Progenitor cell of endocrine pancreas (in vitro differentiated cells): ENCODE data around the gene OXSM. TPM values are rescaled to one million over a fixed set of nuclear protein-coding genes. Genes with fewer than 3 reads are reported as not detected.

Source experiments
- DNase-seq: peaks from one replicate; pipeline ENCODE4 v3.0.0; 2021; ENCODE audit warnings: low spot score; ENCODE audit not compliant: unreplicated experiment
- H3K27ac Mint-ChIP-seq: 2 replicates; pipeline ENCODE4 v1.8.0; 2021; ENCODE audit warnings: mild to moderate bottlenecking, moderate library complexity, mixed read lengths
- H3K27me3 Mint-ChIP-seq: 2 replicates; pipeline ENCODE4 v1.8.0; 2021; ENCODE audit warnings: mixed read lengths
- H3K36me3 Mint-ChIP-seq: 2 replicates; pipeline ENCODE4 v1.8.0; 2022; ENCODE audit warnings: mixed read lengths; ENCODE audit not compliant: insufficient read depth
- H3K4me1 Mint-ChIP-seq: 2 replicates; pipeline ENCODE4 v1.8.0; 2021; ENCODE audit warnings: low read depth, mixed read lengths
- H3K4me3 Mint-ChIP-seq: 2 replicates; pipeline ENCODE4 v1.8.0; 2021; ENCODE audit warnings: low read depth, mild to moderate bottlenecking, moderate library complexity, mixed read lengths
- H3K9me3 Mint-ChIP-seq: 2 replicates; pipeline ENCODE4 v1.8.0; 2021; ENCODE audit warnings: low read depth, mixed read lengths
- total RNA-seq: library from RNA; stranded (reverse); gene quantifications from 2 replicates; pipeline ENCODE4 v1.2.1, GENCODE V29; 2021
- TF ChIP-seq, protein P1 (sequence below): fragments of 200-600 bp; sonication (generic); IDR thresholded peaks from one replicate; pipeline ENCODE4 v1.5.0; 2021; ENCODE audit warnings: antibody characterized with exemption, mild to moderate bottlenecking; ENCODE audit not compliant: unreplicated experiment

OXSM gene
- total RNA-seq, 1 donor from 2014 or later: 12.5 TPM

DNA sequence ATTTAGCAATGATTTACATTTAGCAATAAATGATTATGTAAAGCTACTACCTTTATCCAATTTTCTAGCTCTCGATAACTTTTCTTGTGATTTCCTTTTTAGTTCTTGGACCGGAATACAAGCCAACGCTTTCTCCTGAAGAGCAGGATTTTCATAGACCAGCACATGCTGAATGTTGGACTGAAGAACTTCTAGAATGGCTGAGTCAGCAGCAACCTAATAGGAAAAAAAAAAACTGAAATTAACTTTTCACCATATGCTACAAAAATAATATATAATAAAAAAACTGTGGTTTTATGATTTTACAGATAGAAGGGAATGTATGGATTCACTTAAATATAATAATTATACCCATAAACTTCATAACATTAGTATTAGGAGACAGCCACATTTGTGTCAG, 38.8 kb upstream of the OXSM start:
- Mint-ChIP-seq H3K27me3 (no peaks in the 10 kb centered on the region), H3K4me1 (no peaks in the 10 kb centered on the region), H3K9me3 (no peaks in the 10 kb centered on the region), H3K27ac (no peak overlapping the region), H3K36me3 (peaks cover 20% of the 10 kb centered on the region), H3K4me3 (no peak overlapping the region)
- DNase-seq: no peak
- TF ChIP-seq, protein P1, sequence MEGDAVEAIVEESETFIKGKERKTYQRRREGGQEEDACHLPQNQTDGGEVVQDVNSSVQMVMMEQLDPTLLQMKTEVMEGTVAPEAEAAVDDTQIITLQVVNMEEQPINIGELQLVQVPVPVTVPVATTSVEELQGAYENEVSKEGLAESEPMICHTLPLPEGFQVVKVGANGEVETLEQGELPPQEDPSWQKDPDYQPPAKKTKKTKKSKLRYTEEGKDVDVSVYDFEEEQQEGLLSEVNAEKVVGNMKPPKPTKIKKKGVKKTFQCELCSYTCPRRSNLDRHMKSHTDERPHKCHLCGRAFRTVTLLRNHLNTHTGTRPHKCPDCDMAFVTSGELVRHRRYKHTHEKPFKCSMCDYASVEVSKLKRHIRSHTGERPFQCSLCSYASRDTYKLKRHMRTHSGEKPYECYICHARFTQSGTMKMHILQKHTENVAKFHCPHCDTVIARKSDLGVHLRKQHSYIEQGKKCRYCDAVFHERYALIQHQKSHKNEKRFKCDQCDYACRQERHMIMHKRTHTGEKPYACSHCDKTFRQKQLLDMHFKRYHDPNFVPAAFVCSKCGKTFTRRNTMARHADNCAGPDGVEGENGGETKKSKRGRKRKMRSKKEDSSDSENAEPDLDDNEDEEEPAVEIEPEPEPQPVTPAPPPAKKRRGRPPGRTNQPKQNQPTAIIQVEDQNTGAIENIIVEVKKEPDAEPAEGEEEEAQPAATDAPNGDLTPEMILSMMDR: no peak

DNA sequence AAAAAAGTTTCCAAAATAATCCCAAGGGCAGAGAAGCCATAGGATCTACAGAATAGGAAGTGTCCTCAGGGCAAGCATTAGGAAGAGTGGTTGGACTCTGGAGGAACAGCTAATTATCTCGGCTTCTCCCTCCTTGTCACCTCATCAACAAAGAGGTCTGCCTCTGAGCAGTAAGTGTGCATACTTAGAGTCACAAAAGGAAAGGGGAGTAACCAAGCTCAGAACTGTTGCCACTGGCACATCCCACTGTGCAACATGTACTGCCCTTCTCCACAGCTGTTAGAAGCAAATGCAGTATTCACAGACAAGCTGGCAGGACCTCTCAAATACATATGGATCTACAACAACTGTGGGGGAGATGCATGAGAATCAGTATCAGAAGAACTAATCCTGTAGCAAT, 38.2 kb upstream of the OXSM start:
- Mint-ChIP-seq H3K27ac (no peak overlapping the region), H3K27me3 (no peaks in the 10 kb centered on the region), H3K9me3 (no peaks in the 10 kb centered on the region), H3K36me3 (peaks cover 21% of the 10 kb centered on the region), H3K4me3 (no peak overlapping the region), H3K4me1 (no peaks in the 10 kb centered on the region)
- TF ChIP-seq, protein P1: no peak
- DNase-seq: no peak

DNA sequence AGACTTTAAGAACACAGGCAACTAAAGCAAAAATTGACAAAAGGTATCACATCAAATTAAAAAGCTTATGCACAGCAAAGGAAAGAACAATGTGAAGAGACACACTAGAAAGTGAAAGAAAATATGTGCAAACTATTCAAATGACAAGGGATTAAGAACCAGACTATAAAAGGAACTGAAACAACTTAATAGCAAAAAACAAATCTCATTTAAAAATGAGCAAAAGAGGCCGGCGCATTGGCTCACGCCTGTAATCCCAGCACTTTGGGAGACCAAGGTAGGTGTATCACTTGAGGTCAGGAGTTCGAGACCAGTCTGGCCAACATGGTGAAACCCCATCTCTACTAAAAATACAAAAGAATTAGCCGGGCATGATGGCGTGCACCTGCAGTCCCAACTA, 21.0 kb upstream of the OXSM start:
- Mint-ChIP-seq H3K27ac (no peak overlapping the region), H3K4me1 (no peaks in the 10 kb centered on the region), H3K36me3 (peaks cover 41% of the 10 kb centered on the region), H3K9me3 (peaks cover 27% of the 10 kb centered on the region), H3K27me3 (no peaks in the 10 kb centered on the region), H3K4me3 (no peak overlapping the region)
- TF ChIP-seq, protein P1: no peak
- DNase-seq: no peak

DNA sequence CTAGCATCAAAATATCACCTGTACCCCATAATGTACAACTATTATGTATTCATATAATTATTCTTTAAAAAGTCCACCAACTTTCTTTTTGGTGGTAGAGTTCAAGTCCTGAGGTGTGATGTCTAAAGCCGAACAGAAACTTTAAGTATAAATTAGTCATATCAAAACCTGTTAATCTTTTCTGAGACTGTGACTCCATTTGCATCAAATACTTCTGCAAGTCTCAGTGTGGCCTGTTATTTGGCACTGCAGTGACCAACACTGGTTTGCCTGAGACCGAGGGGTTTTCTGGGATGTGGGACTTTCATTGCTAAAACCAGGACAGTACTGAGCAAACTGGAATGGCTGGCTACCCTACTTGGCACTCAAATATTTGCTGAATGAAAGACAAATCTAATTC, 14.0 kb upstream of the OXSM start:
- DNase-seq: no peak
- peaks cover 36% of the 10 kb centered on the region for H3K9me3 Mint-ChIP-seq
- H3K27ac Mint-ChIP-seq: no peak overlapping the region
- peaks cover 67% of the 10 kb centered on the region for H3K36me3 Mint-ChIP-seq
- H3K4me3 Mint-ChIP-seq: no peak overlapping the region
- TF ChIP-seq, protein P1: no peak
- no peaks in the 10 kb centered on the region for H3K27me3 Mint-ChIP-seq
- H3K4me1 Mint-ChIP-seq: no peaks in the 10 kb centered on the region

DNA sequence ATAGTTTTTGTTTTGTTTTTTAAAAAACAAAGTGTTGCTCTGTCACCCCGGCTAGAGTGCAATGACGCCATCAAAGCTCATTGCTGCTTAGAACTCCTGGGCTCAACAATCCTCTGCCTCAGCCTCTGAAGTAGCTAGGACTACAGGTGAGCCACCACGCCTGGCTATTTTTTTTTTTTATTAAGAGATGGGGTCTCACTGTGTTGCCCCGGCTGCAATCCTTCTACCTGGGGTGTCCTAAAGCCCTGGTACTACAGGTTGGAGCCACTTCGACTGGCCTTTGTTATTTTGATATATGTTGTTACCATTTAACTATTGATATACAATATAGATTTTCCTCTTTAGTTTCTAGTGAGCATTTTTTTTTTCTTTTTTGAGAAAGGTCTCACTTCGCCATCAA, 9.3 kb upstream of the OXSM start:
- H3K27ac Mint-ChIP-seq: no peak overlapping the region
- DNase-seq: no peak
- H3K36me3 Mint-ChIP-seq: peaks cover 26% of the 10 kb centered on the region
- TF ChIP-seq, protein P1: no peak
- H3K4me3 Mint-ChIP-seq: no peak overlapping the region
- peaks cover 12% of the 10 kb centered on the region for H3K4me1 Mint-ChIP-seq
- peaks cover 4% of the 10 kb centered on the region for H3K9me3 Mint-ChIP-seq
- no peaks in the 10 kb centered on the region for H3K27me3 Mint-ChIP-seq
